SW480 (cell line): Measurements from ENCODE around the gene EXOC3.
"Not testable (repeated sequence)": the region's sequence is repeated elsewhere in the genome, so short reads cannot be mapped to it uniquely, and the experiment has no call there.

Experiments
- DNase-seq: peaks from one replicate; pipeline ENCODE4 v3.0.0-alpha.2; 2016; ENCODE audit warnings: low spot score

Gene EXOC3

GRCh38 chr5:473551-474192 is 30.7 kb downstream of the EXOC3 start:
- DNase-seq = peak; percentile 73

GRCh38 chr5:474232-474839 is 31.4 kb downstream of the EXOC3 start:
- DNase-seq = not testable (repeated sequence)

GRCh38 chr5:474840-475661 is 32.1 kb downstream of the EXOC3 start:
- DNase-seq = no peak

GRCh38 chr5:475704-476101 is 32.7 kb downstream of the EXOC3 start:
- DNase-seq = no peak

- no peak for DNase-seq
These were observed 33.3 kb downstream of the EXOC3 start for GRCh38 chr5:476102-476813.

- DNase-seq = no peak
These were observed 33.8 kb downstream of the EXOC3 start for GRCh38 chr5:476814-477175.

- DNase-seq = no peak
These were observed 34.3 kb downstream of the EXOC3 start for GRCh38 chr5:477247-477646.

- DNase-seq = no peak
These were observed 34.9 kb downstream of the EXOC3 start for GRCh38 chr5:477871-478270.

GRCh38 chr5:478369-478981 is 35.5 kb downstream of the EXOC3 start:
- DNase-seq = no peak

- DNase-seq = no peak
These were observed 36.1 kb downstream of the EXOC3 start for GRCh38 chr5:478982-479535.

GRCh38 chr5:479566-480319 is 36.8 kb downstream of the EXOC3 start:
- DNase-seq = no peak

GRCh38 chr5:481347-481746 is 38.4 kb downstream of the EXOC3 start:
- no peak for DNase-seq

GRCh38 chr5:482021-482420 is 39.0 kb downstream of the EXOC3 start:
- DNase-seq = no peak

- DNase-seq = no peak
These were observed 39.5 kb downstream of the EXOC3 start for GRCh38 chr5:482506-482905.

- DNase-seq = no peak
These were observed 40.0 kb downstream of the EXOC3 start for GRCh38 chr5:483011-483410.

GRCh38 chr5:483434-484140 is 40.6 kb downstream of the EXOC3 start:
- DNase-seq = no peak

GRCh38 chr5:484556-484955 is 41.6 kb downstream of the EXOC3 start:
- no peak for DNase-seq

- no peak for DNase-seq
These were observed 42.4 kb downstream of the EXOC3 start for GRCh38 chr5:485113-485945.

GRCh38 chr5:485946-486491 is 43.0 kb downstream of the EXOC3 start:
- no peak for DNase-seq
